Stimulated activated CD8-positive, alpha-beta memory T cell treated with anti-CD3 and anti-CD28 coated beads, Interleukin-7, amount 100 ng/mL, for 1 hour (primary cell): ENCODE results near the gene SAXO2.
"Not testable (repeated sequence)": the region's sequence is repeated elsewhere in the genome, so short reads cannot be mapped to it uniquely, and the experiment has no call there.

ENCODE experiments used
- DNase-seq, 2 donors: peaks; one replicate each; pipeline ENCODE4 v3.0.0-alpha.2; 2020; ENCODE audit warnings: low read depth in 2 of 2

SAXO2 gene

DNA sequence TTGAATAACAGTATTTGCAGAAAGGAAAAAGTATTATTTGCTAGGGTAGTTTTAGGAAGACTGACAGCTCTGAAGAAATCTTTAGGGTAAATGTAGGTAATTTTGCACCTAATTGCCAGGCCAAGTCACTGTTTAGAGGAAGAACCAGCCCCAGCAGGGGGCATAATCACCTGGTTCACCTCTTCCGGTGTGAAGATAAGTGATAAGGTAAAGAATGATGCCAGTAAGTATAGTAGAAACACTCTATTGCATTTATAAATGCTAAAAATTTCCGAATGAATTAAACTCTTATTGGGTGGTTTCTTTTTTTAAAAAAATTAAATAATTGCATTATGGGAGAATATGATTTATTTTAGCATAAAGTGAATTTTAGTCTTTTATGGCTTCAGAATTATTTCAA is 21.8 kb downstream of the SAXO2 start:
- not testable (repeated sequence) for DNase-seq

GRCh38 chr15:82286475-82286874 is 23.9 kb downstream of the SAXO2 start:
- not testable (repeated sequence) for DNase-seq

GRCh38 chr15:82288202-82288601 is 25.6 kb downstream of the SAXO2 start:
- not testable (repeated sequence) for DNase-seq

DNA sequence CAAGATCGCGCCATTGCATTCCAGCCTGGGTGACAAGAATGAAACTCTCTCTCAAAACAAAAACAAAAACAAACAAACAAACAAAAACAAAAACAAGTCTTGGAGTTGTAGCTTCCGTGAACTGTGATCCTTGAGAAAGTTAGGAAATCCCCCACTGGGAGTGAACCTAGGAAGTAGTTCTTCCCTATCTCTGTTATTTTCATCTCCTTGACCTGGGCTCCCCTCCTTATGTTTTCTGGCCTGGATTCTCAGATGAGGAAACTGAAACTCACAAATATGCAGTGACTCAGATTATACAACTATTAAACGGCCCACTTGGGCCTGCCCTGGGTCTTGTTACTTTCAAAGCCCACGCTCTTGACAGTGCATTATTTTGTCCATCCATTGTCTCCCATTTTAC is 29.7 kb downstream of the SAXO2 start:
- DNase-seq: no peak

- no peak for DNase-seq
Measured at GRCh38 chr15:82294061-82294690, 31.6 kb downstream of the SAXO2 start.

DNA sequence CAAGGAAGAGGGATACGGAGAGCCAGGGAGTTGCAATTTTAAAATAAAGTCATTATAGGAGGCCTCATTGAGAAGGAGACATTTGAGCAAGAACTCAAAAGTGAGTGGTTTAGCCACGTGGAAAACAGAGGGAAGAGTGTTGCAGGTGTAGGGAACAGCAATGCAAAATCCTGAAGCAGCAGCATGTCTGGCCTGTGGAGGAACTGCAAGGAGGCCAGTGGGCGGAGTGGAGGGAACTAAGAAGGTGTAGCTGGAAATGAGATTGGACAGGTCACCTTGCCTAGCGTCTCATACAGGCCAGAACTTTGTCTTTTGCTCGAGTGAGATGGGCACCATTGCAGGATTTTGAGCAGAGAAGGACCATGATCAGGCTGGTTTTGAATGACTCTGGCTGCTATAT is 34.9 kb downstream of the SAXO2 start:
- DNase-seq: no peak

DNA sequence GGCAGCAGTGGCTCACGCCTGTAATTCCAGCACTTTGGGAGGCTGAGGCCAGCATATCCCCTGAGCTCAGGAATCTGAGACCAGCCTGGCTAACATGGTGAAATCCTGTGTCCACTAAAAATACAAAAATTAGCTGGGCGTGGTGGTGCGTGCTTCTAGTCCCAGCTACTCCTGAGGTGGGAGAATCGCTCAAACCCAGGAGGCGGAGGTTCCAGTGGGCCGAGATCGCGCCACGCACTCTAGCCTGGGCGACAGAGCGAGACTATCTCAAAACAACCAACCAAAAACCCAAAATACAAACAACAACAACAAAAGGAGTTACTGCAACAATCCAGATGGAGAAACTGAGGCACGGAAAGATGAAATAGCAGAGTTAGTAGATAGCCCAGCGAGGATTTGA is 35.4 kb downstream of the SAXO2 start:
- DNase-seq: no peak

DNA sequence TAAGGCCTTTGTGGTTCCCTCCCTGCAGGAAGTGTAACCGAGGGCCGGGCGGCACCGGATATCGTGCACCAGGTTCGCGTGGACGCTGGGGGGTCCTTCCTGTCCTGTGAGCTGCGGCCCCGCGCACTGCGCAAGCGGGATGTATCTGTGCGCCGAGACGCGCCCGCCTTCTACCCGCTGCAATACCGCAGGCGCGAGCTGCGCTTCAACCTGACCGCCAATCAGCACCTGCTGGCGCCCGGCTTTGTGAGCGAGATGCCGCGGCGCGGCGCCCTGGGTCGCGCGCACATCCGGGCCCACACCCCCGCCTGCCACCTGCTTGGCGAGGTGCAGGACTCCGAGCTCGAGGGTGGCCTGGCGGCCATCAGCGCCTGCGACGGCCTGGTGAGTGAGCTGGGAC is 35.9 kb downstream of the SAXO2 start:
- DNase-seq: peak in 1 of 2 donors; percentile 30

DNA sequence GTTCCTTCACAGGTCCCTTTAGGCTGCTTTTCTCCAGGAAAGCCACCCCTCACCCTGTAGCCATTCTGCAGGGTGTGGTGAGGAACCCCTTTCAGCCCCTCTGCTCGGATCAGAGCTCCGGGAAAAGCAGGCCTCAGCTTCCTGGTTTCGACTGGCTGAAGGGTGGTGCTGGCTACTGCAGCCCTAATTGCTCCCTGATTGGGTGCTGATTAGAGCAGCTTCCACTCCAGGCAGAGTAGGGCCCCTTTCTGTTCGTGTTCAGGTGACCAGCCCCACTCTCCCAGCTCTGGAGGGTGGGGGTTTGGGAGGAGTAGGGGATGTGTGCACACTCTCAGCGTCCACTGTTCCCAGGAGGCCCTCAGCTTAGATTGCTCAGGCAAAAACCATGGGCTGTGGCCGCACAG is 36.9 kb downstream of the SAXO2 start:
- not testable (repeated sequence) for DNase-seq

DNA sequence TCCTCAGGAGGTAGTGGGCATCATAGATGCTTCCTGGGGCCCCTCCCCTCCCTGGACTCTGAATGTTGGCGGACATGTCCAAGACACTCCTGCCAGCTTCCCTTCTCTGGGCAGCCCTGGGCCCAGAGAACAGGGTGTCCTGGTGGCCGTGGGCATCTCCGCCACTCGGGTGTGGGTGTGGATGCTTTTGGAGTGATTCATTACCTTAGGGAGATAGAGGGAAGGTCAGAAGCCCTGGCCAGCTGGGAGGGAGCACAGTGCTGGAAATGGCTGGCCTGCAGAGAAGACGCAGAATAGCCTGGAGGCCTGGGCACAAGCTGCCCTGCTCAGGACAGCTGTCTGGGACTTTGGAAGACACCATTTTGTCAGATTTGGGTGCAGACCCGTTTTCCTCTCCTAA is 37.7 kb downstream of the SAXO2 start:
- DNase-seq: not testable (repeated sequence)

DNA sequence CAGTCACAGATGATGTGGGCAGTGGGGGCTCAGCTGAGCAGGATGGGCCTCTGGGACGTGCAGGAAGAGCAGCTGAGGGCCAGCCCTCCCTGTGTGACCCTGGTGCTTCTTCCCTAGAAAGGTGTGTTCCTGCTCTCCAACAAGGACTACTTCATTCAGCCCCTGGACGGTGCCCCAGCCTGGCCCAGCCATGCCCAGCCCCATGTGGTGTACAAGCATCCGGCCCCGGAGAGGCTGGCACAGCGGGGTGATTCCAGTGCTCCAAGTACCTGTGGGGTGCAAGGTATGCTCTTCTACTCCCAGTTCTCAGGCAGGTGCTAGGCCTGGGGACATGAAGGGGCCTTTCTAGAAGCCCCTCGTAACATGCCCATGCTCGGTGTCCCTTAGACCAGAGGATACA is 38.3 kb downstream of the SAXO2 start:
- no peak for DNase-seq

DNA sequence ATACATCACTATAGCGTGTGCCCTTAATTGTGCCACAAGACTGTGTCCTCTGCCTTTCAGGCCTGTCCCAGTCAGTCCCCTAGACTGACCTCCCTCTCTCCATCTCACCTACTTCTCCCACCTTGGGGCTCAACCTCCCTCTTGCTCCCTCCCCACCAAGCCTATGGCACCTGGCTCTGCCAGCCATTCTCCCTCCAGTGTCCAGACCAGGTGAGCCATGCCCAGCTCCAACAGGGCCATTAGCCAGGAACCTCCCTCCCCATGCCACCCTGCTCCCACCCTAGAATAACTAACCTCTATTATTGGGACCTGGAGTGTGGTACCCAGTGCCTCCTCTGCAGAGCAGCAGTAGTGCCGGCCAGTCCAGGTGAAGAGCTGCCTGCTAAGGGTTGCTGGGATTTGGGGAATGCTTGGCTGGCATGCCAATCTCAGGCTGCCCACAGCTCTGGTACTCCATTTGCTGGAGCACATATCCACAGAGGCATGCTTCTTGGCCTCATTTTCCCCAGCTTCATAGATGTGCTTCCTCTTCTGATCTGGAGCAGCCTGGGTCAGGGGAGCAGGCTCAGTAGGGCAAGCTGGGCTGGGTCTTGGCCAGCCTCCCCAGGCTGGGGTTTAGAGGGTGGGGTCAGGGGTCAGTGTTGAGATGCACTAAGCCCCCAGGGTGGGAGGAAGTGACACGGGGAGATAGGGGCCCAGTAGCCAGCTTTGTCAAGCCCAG is 38.8 kb downstream of the SAXO2 start:
- no peak for DNase-seq

- no peak for DNase-seq
Measured at GRCh38 chr15:82303956-82304777, 41.5 kb downstream of the SAXO2 start.

DNA sequence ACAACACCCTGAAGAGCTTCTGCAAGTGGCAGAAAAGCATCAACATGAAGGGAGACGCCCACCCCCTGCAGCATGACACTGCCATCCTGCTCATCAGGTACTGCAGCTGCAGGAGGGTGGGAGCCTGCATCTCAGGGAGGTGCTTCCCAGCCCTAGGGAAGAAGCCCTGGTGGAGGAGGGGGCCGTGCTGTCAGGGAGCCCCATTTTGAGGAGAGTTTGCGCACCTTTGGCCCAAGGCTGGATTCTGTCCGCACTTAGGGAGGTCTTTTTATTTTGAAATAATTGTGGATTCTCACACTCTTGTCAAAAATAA is 42.1 kb downstream of the SAXO2 start:
- no peak for DNase-seq

- no peak for DNase-seq
Measured at GRCh38 chr15:82305621-82306048, 43.0 kb downstream of the SAXO2 start.

GRCh38 chr15:82306791-82307713 is 44.4 kb downstream of the SAXO2 start:
- DNase-seq: no peak

- DNase-seq: no peak
Measured at GRCh38 chr15:82307714-82308081, 45.1 kb downstream of the SAXO2 start.

- DNase-seq: no peak
Measured at GRCh38 chr15:82309802-82310201, 47.2 kb downstream of the SAXO2 start.

DNA sequence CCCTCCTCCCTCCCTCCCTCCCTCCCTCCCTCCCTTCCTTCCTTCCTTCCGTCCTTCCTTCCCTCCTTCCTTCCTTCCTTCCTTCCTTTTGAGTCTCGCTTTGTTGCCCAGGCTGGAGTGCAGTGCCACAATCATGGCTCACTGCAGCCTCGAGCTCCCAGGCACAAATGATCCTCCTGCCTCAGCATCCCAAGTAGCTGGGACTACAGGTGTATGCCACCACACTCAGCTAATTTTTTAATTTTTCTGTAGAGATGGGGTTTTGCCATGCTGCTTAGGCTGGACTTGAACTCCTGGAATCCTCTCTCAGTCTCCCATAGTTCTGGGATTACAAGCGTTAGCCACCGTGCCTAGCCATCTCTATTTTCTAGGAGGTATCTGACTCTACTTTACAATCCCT is 48.7 kb downstream of the SAXO2 start:
- not testable (repeated sequence) for DNase-seq

DNA sequence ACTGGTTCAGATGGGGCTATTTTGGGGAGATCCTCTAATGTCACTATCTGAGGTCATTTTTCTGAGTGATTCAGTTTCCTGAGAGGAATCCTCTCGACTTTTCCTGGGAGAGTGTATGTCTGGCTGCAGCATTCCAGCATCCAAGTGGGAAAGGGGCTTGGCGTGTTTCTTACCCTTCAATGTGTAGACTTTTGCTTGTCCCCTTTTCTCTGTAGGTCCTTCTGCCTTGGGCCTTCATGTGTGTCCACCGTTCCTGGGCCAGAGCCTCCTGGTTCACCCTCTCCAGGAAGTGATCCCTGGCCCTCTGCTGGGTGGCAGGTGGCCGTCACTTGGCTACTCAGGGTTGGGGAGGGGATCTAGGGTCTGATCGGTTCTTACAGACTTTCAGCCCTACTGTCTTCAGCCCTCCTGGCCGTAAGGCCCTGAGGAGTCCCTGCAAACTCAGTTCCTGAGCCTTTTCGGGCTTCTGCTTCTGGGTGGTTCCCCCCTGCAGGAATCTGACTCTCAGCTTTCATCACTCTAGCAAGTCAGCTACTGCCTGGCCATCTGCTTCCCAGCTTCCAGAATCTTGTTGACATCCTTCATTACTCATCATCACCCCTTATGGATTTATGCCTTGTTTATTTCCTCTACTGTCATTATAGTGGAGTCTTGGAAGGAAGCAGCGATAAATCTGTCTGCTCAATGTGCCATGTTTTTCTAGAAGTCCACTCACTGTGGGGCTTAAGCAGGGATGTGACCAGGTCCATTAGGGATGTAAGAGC is 50.1 kb downstream of the SAXO2 start:
- DNase-seq: no peak

GRCh38 chr15:82313446-82313845 is 50.8 kb downstream of the SAXO2 start:
- no peak for DNase-seq
